HG03520 (cell line): ENCODE data around the gene SERPINA4.
"Not testable (repeated sequence)": the region's sequence is repeated elsewhere in the genome, so short reads cannot be mapped to it uniquely, and the experiment has no call there.

ENCODE experiments used
- ATAC-seq: cut with Tn5 transposase; IDR thresholded peaks from one replicate; pipeline ENCODE4 v1.9.1; 2021; ENCODE audit warnings: mild to moderate bottlenecking, moderate library complexity; ENCODE audit not compliant: unreplicated experiment

Gene SERPINA4

GRCh38 chr14:94564381-94564780 lies 3.1 kb downstream of the SERPINA4 start:
- ATAC-seq, result no peak

DNA sequence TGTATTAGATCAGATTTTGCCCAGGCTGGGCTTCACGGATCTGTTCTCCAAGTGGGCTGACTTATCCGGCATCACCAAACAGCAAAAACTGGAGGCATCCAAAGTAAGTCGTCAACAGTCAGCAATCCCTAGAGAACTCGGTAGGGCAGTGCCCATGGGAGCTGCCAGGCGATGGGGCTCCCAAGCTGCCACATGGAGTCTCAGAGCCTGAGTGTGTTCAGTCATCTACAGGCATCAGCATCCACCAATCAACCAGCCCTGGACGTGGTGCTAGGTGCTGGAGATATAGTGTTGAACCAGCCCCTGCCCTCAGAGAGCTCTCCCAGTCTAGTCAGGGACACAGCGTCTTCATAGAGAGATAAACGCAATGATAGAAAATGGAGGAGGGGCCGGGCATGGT lies 6.9 kb downstream of the SERPINA4 start:
- ATAC-seq, result no peak

DNA sequence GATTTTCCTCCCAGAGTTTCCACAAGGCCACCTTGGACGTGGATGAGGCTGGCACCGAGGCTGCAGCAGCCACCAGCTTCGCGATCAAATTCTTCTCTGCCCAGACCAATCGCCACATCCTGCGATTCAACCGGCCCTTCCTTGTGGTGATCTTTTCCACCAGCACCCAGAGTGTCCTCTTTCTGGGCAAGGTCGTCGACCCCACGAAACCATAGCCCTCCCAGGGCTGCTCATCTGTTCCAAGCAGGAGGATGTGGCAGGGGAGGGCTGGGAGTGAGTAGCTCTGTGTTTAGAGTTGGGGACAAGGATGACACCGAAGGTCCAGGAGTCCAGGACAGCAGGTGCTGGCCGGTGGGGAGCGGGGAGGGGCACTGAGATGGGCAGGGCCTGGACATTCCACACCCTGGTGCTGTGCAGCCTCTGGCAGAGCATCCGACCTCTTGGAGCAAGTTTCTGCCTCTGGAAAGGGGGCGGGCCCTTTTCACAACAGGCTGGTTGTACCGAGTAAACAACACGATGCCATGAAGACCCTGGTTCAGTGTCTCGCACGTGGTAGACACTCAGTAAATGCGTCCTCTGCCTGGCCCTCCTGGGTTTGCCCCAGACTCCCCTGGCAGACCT lies 8.2 kb downstream of the SERPINA4 start:
- no peak for ATAC-seq

- no peak for ATAC-seq
These were observed 8.8 kb downstream of the SERPINA4 start for GRCh38 chr14:94570002-94570400.

GRCh38 chr14:94570440-94570839 lies 9.2 kb downstream of the SERPINA4 start:
- no peak for ATAC-seq

DNA sequence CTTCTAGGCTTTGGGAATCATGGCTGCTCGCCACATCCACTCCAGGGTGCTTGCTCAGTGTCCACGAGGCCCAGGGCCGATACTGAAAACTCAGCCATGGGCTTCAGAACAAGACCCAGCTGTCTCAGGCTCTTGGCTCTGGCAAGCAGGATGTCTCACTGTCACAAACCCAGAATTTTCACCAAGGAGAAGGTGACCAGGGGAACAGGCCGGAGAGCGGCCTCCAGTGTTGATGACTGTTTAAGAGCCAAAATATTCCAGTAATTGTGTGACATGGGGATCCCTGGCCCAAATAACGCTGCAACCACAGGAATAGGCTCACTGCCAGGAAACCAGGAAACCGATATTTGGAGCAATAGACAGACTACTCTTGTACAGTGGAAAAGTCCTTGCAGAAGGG lies 10.2 kb downstream of the SERPINA4 start:
- ATAC-seq, result no peak

DNA sequence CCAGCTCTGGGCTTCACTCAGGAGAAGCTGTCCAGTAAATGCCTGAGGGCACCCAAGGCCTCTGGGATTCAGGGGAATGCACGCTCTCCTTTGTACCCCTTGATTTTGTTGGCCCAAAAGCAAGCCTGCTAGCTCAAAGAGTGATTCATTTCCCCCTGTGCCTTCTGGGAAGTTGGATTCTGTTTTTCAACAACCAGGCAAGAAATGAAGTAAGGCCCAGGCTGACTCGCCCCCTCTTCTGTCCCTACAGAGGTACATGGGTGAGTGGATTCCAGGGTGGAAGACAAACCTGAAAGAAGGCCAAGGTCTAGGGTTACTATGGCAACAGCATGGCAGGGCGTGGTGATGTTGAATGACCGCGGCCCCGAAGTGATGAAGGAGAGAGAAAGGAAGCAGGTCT lies 10.7 kb downstream of the SERPINA4 start:
- ATAC-seq, result no peak

GRCh38 chr14:94572637-94573303 lies 11.5 kb downstream of the SERPINA4 start:
- no peak for ATAC-seq

GRCh38 chr14:94573475-94574277 lies 12.4 kb downstream of the SERPINA4 start:
- no peak for ATAC-seq

GRCh38 chr14:94574336-94574735 lies 13.1 kb downstream of the SERPINA4 start:
- ATAC-seq, result no peak

DNA sequence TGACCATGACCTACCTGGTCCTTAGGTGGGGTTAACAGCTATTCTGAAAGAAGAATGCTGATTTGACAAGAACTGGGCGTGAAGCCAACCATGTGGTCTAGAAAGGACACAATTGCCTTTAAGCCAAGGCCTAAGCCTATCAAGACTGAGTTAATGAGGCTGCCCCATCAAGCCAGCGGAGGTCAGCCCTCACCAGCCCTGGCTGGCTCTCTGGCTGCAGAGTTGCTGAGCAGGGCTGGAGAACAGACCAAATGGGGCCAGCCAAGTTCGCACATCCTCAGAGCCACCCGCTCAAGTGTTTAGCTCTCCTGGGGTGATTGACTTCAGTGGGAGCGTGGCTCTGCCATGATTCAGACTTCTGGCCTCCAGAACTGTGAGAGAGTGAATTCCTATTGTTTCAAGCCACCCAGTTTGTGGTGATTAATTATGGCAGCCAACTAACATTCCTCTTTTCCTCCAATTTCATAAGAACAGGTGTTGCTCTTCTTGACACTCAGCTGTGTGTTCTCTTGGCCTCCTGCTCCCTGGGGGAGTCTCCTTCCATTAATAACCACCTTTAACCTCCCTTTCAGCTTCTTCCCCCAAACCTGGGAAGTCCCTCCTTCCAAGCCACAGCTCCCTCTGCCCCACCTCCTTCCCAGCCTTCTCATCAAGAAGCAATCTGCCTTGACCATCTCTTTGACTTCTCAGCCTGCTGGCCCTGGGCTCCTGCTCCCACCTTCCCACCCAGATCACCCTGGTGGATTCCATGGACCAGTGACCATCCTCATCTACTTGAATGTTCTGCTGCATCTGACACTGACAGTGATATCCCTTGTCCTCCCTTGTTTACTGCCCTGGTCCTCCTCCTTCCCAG lies 14.7 kb downstream of the SERPINA4 start:
- ATAC-seq, result no peak

- not testable (repeated sequence) for ATAC-seq
These were observed 16.2 kb downstream of the SERPINA4 start for GRCh38 chr14:94577472-94577871.

DNA sequence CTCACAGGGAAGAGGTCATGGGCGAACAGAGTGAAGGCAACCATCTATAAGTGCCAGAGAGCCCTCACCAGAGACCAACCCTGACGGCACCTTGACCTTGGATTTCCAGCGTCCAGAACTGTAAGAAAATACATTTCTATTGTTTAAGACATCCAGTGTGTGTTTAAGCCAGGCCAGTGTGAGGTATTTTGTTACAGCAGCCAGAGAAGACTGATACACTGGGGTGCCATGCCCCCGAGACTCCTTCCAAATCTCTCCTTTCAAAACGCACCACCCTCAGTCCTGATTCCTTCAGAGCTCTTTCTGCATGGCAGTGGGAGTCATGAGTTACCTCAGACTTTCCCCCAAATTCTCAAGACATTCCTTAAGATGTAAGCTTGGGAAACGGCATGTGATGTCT lies 17.5 kb downstream of the SERPINA4 start:
- no peak for ATAC-seq

DNA sequence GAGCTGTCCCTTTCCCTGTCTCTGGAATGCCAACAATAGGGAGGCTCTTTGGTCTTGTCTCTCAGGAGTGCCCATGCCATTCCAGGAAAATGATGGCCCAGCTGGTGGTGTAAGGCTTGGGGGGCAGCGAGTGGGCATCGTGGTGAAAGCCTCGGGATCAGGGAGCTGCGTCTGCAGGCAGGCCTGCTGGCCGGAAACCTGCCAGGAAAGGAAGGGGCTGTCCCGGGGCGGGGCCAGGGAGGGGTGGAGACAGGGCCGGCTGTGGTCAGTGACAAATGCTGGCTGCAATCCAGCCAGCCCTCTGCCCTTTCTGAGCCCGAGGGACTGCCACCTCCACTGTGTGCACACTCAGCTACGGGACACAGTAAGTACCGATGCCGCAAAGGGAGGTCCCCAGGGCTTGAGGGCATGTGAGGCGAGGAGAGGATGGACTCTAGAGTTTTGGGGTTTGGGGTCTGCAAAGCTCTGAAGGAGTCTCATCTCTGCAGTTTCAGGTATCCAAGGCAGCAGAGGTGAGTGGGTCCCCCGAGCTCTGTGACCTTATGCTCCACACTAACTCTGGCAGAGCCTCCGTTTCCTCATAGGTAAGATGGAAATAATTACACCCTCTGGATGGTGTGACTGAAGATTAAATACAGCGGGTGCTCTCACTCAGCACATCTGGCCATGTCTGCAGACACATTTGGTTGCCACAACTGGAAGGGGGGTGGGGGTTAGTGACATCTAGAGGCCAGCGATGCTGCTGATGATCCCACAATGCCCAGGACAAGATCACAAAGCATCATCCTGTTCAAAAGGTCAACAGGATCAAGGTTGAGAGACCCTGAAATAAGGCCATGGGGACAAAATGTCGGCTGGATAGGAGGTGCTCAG lies 20.1 kb downstream of the SERPINA4 start, which contains the start of gene SERPINA5:
TSS of gene SERPINA5 (plus strand) at position 300 of the 873 bp plus-strand sequence. CDS start 5,937 bp downstream, outside the sequence.
- ATAC-seq, result no peak

DNA sequence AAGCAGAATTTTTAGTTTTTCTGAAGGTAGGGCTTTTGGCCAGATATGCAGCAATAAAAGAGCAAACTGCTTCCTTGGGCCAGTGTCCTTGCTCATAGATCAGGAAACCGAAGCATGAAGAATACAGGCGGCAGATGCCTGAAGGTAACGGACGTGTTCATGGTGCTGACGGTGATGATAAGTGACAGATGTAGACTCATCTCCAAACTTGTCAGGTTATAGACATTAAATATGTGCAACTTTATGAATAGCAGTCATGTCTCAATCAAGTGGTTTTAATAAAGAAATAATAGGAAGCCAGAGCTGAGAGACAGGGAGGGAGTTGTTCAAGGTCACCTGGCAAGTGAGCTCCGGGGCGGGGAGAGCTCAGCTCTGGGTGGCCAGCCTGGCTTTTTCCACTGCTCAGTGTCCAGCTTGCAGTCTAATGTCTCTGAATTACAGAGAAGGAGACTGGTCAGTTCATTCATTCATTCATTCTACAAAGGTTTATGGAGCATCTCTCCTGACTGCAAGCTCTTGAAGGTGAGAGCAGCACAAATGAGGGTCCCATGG lies 21.0 kb downstream of the SERPINA4 start:
- ATAC-seq, result no peak

- ATAC-seq, result no peak
These were observed 21.6 kb downstream of the SERPINA4 start for GRCh38 chr14:94582851-94583250.

- ATAC-seq, result no peak
These were observed 22.3 kb downstream of the SERPINA4 start for GRCh38 chr14:94583557-94583956.

DNA sequence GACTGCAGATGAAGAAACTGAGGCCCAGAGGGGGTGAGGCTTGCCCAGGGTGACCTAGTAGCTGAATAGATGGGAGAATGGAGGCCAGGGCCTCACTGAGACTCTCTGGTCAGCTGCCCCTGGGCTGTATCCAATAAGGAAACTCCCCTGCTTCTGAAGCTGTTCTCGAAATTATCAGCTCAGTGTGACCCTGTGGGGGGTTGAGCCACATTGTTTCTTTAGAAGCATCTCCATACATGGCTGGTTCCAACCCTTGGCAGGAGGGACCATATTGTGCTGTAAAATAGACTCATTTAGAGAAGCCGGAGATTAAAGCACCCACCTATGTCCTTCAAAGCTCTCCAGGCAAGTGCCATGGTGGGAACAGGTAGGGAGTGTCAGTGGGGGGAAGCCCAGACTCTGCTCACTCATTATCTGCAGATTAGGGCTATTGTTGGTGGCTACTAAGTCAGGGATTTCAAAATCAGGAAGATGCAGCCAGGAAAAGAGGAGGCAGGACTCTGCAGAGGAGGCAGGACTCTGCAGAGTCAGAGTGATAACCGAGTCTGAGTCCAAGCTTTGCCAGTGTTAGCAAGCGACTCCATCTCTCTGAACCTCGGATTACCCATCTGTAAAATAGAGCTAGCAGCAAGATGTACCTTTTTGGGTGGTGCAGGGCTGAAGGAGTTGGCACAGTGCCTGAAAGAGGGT lies 23.5 kb downstream of the SERPINA4 start:
- ATAC-seq, result no peak

- ATAC-seq, result no peak
These were observed 25.4 kb downstream of the SERPINA4 start for GRCh38 chr14:94586635-94587034.
